Left ventricle myocardium superior (tissue), 1 donor: ENCODE results near the gene DLGAP1. TPM values are rescaled to one million over a fixed set of nuclear protein-coding genes. Genes with fewer than 3 reads are reported as not detected.
"Not testable (repeated sequence)": the region's sequence is repeated elsewhere in the genome, so short reads cannot be mapped to it uniquely, and the experiment has no call there.

Source experiments
- ATAC-seq: fragments of 200-7000 bp; cut with Tn5 transposase; one replicate; pipeline ENCODE4 v1.9.1; 2020; ENCODE audit warnings: mild to moderate bottlenecking, moderate library complexity
- DNase-seq: peaks from one replicate; pipeline ENCODE4 v3.0.0-alpha.2; 2020
- intact Hi-C: fragments of 100-400 bp; cut with micrococcal nuclease; formaldehyde crosslinking; loops from one replicate; pipeline ENCODE4 v1.11.0; 2022
- total RNA-seq: library from RNA; stranded (reverse); fragmentation: NEBNext Ultra II Directional; extraction: Animal tissue kit (Norgen Biotek cat#: 25700); gene quantifications from one replicate; pipeline ENCODE4 v1.2.1, GENCODE V29; 2021
- donor health status: DM: no; HTN: yes; CAD: no; lungs with severe emphysema.

Gene DLGAP1
- total RNA-seq, 1 donor from 2014 or later, result not detected

DNA sequence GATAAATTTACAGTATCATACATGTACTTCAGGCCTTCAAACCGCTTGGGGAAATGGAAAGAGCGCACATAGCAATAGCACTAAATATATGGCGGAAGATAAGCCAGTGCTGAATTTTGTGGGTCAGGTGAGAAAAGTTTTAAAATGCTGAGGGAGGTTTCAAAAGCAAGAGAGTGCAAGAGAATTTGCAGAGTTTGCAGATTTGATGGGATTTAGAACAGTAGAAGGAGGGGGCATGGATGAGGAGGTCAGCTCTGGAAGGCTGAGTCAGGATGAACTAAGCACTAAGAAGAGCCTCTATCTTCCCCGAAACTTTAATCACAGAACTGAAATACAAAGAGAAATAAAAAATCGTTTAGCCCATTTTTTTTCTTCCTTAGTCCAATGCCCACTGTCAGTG, 145.9 kb downstream of the DLGAP1 start:
- DNase-seq (no peak), ATAC-seq (no peak)
- intact Hi-C loops, result no loop called here

DNA sequence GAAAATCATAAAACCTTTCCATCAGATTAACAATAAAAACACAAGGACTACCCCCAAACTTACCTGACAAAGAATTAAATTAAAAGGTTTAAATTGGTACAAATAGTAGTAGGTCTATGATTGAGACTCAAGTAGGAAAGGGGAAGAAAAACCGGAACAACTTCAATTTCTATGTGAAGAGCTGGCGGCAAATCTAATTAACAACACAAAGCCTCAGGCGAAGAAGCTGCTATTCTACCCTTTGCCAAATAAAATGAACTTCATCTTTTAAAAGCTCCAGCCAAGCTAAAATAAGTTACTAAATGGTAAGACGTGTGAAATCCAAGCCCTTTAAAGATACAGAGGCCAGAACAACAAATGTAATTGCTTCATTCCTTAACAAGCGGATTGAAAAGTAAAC, 146.5 kb downstream of the DLGAP1 start:
- ATAC-seq (no peak), DNase-seq (no peak)
- intact Hi-C loops, result no loop called here

DNA sequence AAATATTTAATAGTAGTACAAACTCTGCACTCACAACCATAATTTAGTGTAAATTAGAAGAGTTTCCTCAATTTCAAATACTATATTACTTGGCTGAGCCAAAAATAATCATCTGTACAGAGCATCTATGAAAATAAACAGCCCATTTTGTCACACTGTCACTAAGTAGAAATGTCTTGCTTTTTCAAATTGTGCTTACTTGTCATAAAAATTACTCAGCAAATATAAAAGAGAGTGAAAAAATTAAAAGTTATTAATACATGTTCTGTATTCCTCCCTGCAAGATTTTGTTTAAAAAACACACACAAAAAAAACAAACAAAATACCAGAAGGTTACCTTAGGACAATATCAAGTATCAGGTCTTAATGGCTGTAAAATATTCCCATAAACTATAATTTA, 155.7 kb downstream of the DLGAP1 start:
- ATAC-seq (no peak), DNase-seq (no peak)
- intact Hi-C loops, result no loop called here

DNA sequence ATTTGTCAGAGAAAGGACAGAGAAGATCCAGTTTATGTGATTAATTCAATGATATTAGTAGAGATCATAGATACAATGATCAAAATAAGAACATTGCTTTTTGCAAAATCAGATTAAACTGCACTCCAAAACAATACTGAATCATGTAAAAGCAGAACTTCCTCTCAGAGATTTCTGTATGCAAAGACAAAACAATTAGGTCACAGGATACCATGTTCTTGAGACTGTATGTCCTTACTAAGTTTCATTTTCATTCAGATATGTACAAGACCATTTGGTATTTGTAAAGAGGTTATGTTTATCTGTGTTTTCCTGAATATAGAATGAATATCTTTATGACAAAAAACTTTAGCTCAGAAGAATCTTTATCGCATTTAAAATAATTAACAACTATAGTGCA, 161.8 kb downstream of the DLGAP1 start:
- intact Hi-C loops, result no loop called here
- DNase-seq, result no peak
- no peak for ATAC-seq

DNA sequence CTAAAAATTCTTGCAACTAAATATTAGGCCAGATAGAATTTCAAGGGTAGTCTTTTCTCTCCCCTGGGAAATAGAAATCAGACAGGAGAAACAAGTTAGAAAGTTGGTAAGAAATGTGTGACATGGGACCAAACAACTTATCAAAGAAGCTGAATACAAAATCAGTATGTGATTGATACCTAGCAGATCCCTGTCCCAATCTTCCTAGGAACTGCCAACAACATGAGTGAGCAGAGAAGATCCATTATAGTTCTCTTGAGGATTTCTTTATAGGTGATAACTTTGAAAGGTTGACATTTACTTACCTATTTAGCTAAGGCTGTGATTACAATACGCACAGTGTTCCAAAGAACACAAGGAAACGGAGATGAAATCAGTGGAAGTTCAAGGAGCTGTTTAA, 162.4 kb downstream of the DLGAP1 start:
- DNase-seq (no peak), ATAC-seq (no peak)
- intact Hi-C loops, result no loop called here

DNA sequence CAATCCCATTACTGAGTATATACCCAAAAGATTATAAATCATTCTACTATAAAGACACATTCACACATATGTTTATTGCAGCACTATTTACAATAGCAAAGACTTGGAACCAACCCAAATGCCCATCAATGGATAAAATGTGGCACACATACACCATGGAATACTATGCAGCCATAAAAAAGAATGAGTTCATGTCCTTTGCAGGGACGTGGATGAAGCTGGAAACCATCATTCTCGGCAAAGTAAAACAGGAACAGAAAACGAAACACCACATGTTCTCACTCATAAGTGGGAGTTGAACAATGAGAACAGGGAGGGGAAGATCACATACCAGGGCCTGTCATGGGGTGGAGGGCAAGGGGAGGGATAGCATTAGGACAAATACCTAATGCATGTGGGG, 167.8 kb downstream of the DLGAP1 start:
- DNase-seq, ATAC-seq, intact Hi-C loops: not testable (repeated sequence)

DNA sequence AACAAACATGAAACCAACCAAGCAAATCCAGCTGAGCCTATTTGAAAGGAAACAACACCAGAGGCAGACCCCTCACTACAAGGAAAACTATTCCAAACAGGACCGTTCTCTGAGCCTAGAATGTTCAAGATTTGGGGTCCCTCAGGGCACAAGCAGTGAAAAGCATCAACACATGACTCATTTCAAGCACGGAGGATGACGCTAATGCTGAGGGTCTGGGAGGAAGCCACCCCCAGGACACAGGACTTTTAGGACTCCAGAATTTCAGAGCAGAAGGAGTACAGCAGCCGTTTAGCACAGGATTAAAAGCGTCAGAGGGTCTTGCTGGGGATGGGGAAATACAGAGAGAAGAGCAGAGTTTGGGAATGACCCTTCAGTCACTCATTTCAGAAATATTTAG, 168.9 kb downstream of the DLGAP1 start:
- no peak for DNase-seq
- intact Hi-C loops, result no loop called here
- no peak for ATAC-seq

DNA sequence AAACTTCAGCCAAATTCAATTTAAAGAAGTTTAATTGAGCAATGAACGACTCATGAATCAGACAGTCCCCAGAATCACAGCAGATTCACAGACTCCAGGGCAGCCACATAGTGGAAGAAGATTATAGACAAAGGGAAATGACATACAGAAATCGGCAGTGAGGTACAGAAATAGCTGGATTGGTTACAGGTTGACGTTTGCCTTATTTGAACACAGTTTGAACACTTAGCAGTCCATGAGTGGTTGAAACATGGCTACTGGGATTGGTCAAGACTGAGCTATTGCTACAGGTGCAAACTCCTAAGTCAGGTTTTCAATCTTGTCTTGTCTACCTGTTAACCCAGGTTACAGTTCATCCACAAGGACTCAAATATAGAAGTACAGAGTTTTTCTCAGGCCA, 169.6 kb downstream of the DLGAP1 start:
- no peak for DNase-seq
- intact Hi-C loops, result no loop called here
- ATAC-seq, result no peak

DNA sequence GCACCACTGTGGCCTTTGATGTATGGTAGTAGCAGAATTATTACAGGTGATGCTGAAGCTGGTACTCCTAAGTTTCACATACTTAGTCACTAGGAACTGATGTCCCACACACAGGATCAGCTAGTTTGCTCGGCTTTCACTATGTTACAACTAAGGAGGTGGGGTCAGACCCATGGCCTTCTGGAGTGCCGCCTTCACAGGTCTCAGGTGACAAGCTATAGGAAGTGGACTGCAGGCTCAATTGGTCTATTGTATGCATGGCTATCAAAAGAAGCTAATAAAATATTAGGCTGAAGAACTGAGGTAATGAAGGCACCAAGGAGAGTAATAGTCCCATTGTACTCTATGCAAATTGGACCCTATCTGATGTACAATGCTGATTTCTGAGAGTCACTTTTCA, 170.6 kb downstream of the DLGAP1 start:
- intact Hi-C loops, result no loop called here

DNA sequence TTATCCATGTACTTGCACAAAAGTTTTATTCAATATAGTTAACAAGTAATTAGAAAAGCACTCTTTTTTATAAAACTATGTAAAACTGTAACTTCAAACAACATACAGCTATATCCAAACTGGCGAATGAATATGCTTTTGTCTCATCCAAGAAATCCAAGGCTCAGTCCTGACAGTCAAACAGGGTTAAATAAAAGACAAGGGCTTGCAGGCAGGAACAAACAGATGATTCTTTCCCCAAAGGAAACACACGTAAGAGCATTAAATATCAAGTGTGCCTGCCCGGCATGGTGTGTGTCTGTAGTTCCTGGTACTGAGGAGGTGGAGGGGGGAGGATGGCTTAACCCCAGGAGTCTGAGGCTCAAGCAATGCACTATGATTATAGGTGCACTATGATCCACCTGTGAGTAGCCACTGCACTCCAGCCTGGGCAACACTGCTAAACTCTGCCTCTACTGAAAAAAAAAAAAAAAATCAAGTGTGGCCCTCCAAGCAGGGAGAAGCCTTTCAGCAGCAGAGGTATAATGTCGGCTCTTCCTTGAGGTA, 171.3 kb downstream of the DLGAP1 start:
- intact Hi-C loops, result no loop called here
- ATAC-seq (no peak), DNase-seq (no peak)

More for the DNA sequence above, 170.6 kb downstream of the DLGAP1 start:
- DNase-seq (no peak), ATAC-seq (no peak)

DNA sequence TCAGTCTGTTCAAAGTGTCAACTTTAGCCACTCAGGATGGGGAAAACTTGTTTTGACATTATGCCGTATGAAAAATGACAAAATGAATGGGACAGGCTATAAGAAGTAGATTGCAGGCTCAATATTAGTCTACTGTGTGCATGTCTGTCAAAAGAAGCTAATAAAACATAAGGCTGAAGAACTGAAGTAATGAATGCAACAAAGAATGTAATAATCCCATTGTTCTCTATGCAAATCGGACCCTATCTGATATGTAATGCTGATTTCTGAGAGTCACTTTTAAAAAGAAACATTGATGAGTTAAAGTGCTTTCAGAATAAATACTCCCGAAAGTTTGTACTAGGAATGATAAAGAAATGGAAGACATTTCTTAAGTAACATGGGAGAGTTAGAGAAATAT, 172.2 kb downstream of the DLGAP1 start:
- no peak for ATAC-seq
- intact Hi-C loops, result no loop called here
- no peak for DNase-seq

DNA sequence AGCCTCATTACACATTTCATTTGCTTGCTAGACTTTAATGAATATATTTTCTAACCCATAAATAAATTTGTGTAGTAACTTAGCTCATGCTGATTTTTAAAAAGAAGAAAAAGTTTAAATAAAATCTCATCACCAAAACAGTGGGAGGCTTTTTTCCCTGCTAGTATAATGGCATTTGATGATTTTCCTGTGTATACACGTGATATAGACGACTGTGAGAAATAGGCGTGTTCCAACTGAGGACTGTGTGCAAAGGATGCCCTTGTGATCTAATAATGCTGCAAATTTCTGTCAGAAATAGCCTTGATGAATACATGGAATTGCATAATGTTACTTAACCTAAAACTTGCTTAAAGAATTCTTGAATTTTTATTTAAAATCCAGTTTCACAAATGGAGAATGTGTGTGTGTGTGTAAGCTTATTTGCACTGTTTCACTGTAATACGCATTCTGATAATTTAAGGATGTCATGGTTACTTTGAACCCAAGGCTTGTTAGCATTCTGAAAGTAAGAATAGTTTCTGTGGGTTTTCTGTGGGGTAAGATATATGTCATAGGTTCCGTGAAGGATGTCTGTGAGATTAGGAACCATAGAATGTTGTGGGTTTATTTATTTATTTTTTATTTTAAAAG, 178.0 kb downstream of the DLGAP1 start:
- intact Hi-C loops, result no loop called here
- ATAC-seq, result no peak
- DNase-seq, result no peak

DNA sequence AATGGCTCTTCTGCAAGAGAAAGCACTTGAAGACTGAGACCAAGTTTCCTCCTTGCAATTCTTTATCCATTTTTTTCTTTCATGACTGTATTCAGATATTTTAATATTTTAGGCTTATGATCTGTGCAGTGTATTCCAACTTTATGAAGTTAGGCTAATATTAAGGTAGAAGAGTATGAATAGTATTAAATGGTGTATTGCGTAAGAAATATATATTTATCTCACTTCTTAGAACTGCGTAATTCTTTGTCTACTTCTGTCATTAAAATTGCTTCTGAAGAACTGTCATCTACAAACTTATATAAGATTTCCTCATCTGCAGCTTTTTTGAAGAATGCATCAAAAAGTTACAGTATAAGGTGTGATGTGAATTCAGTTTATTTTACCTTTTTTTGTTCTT, 183.2 kb downstream of the DLGAP1 start:
- intact Hi-C loops, result no loop called here
- ATAC-seq, result no peak
- no peak for DNase-seq

DNA sequence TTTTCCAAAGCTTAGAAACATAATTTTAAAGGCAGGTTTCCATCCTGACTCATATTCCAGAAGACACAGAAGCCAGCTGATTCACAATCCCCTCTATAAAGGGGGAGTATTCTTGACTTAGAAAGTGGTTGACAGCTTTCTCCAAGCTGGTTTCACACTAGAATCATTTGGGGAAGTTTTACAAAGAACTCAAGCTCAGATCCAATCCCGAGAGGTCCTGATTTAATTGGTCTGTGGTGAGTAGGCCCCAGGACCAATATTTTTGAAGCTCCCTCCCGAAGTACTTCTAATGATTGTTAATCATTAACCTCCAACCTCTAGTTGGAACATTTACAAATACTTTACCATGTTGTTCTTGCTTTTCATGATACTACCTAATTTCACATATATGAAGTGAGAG, 184.1 kb downstream of the DLGAP1 start:
- intact Hi-C loops, result no loop called here
- ATAC-seq (no peak), DNase-seq (no peak)

DNA sequence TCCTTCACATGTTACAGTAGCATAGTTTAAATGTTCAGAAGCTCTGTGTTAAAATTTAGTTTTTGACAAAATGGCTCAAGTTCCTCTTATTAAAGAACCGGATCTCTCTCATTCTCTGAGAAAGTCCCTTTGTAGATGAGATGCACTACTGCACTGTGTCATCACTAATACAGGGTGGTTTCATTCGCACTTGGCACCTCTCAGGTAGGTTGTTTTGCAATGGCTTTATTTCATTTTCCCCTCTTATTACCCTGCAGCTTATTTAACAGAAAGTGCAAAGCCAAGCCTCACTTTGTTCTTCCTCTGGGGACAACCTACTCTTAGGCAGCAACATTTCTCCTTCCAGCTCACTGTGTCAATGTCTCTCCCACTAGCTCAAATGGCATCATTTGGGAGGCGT, 185.1 kb downstream of the DLGAP1 start:
- intact Hi-C loops, result no loop called here
- DNase-seq (no peak), ATAC-seq (no peak)

DNA sequence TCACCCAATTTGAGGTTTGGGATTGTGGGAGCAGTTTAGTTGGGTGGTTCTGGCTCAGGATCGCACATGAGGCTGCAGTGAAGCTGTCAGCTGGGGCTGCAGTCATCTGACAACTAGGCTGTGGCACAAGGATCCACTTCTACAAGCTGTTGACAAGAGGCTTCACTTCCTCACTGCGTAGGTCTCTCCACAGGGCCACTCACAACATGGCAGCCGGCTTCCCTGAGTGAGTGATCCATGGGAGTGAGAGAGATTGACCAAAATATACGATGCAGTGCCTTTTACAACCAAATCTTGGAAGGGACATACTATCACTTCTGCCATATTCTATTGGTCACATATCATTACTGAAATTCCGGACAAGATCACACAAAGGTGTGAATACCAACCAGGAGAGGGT, 187.5 kb downstream of the DLGAP1 start:
- DNase-seq, result no peak
- intact Hi-C loops, result no loop called here
- ATAC-seq, result no peak

DNA sequence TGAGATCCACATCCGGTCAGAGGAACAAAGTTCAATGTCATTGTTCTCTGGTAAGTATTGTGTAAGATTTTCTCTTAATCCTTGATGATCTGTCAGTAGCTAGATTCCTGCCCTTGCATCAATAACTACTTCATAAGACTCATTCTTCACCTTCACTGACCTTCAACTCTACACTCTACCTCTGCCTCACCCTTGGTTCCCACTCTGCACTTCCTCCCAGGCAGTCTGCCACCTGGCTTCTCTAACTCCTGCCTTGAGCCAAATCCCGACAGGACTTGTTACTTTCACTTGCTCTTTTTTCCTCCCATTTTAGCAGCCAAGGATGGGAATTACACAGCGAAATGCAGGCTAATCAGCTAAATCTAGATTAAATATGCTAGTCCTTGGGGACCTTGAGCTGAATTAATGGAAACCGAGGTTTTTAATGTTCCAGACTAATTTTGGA, 190.7 kb downstream of the DLGAP1 start:
- DNase-seq (peak; percentile 23), ATAC-seq (no peak)
- intact Hi-C loops, result no loop called here

DNA sequence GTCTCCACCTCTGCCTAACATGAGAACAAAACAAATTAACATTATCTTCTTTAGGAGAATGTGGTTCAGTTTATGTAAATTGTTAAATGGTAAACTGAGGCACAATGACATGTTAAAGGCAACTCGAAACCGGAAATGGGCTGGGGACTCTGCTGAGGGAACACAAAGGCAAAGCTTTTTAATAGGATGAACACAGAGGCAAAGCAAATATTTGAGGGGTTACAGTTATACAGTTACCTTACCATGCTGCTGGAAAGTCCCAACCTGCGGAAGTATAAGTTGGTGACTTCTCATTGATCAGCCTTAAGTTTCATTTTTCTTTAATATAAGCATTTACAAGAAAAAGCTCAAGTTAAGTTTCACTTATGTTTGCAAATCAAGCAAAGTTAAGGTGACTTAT, 195.0 kb downstream of the DLGAP1 start:
- intact Hi-C loops, result no loop called here
- no peak for ATAC-seq
- no peak for DNase-seq

DNA sequence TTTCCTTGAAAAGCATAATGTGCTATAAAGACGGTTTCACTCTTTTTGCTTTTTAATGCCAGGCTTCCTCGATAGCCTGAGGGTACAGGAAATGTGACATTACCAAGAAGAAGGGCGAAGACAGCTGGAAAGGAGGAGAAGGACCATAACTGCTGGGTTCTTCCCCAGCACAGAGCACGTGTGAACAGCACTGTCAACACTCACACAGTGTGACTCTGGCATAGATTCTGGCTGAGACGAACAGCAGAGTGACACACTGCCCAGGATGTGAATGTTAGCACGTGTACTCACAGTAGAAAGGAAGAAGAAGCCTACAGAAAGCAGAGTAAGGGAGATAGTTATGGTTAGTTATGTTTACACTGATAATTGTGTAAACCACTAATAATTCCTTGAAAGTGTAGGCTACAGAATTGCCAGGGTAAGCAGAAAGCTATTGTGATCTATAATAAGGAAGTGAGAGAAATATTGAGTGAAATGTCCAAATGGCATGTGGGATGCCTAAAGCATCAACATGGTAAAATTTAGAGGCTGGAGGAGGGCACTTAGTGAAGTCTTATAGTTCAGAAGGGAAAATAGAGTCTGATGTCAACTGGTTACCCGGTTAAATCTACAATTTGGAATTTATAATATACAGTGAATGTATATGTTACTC, 198.2 kb downstream of the DLGAP1 start:
- no peak for ATAC-seq
- intact Hi-C loops, result no loop called here
- DNase-seq, result no peak

DNA sequence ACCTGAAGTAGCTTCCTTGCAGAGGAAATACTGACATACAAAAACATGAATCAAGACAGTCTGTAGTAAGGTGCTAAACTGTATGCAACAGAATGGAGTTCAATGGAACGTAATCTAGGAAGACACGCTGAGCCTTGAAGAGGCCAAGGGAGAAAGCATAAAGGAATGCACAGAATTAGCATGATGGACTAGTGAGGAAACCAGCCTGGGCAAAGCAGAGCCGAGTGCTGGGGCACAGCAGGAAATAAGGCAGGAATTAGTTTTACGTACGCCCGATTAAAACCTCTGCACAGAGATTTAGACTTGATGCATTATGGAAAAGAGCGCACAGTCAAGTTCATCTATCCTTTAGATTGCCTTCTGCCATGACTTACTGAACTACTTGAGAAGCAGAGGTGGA, 200.3 kb downstream of the DLGAP1 start:
- intact Hi-C loops, result no loop called here
- no peak for DNase-seq

DNA sequence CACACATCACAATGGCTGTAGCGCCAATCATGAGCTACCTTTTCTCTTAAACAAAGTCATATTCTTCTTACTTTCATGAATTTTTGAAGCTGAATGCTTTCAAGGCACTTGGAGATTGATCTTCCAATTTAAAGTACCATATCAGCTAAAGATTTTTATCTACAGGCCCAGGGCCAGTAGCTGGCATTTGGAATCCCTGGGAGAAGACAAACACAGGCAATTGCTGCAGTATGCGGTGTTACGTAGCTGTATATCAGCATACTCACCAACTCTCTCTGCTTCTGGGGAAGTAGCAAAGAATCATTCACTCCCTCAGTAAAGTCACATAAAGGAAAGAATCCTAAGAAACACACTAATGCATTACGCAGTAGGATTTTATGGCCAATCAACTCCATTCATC, 202.3 kb downstream of the DLGAP1 start:
- DNase-seq (no peak), ATAC-seq (no peak)
- intact Hi-C loops, result no loop called here

More for the DNA sequence above, 200.3 kb downstream of the DLGAP1 start:
- ATAC-seq, result no peak
